ENCODE measurements around the gene KRT2. TPM values are rescaled to one million over a fixed set of nuclear protein-coding genes. Genes with fewer than 3 reads are reported as not detected.
A peak's percentile ranks its signal among the peaks of the same experiment; 100 is the strongest.
"Not testable (repeated sequence)": the region's sequence is repeated elsewhere in the genome, so short reads cannot be mapped to it uniquely, and the experiment has no call there.

Gene KRT2
- total RNA-seq, 1 donor from 2014 or later, result not detected

- no peak for DNase-seq
Observed at GRCh38 chr12:52684431-52684830, 32.4 kb upstream of the KRT2 start.

- no peak for DNase-seq
Observed at GRCh38 chr12:52683575-52684300, 31.7 kb upstream of the KRT2 start.

DNA sequence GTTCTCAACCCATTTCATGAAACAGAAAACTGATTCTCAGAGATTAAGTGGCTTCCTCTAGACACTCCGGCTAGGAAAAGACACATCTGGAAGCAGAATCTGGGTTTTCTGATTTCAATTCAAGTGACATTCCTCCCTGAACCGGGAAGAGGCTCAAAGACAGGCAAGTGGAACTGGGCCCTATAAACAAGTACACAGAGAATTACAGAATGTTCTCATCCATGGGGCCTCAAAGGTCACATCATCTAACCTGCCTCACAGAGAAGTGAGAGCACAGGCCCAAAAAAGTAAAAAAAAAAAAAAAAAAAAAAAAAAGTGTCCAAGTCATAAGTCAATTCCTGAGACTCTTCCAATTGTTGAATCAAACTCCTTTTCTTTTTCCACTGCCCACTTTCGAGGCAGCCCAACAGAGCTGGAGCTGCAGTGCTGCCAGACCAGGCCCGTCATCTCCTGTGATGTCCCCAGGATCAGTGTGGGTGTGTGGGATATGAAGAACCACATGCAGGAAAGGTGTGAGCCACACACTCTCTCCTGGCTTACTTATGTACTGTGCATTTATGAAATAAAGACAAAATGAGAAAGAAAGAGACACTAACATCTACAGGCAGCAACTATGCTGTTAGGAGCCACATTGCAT lies 31.0 kb upstream of the KRT2 start:
- no peak for DNase-seq

GRCh38 chr12:52682381-52682660 lies 30.3 kb upstream of the KRT2 start:
- DNase-seq, result no peak

- DNase-seq, result no peak
Observed at GRCh38 chr12:52681526-52682380, 29.7 kb upstream of the KRT2 start.

DNA sequence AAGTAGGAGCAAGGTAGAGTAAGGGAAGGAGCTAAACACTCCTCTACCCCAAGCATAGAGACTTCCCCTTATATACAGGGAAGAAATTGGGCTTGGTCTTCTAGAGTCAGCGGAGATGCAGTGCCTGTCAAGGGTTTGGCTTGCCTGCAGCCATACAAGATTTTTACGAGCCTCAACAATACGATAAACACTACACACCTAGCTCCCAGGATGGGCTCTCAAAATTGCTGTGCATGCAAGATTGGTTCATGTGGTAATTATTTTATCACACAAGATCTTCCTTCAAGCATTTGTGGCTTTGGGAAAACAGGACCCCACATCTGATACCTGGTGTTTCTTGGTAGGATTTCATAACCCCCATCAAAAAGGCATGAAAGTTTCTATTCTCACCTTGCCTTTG lies 28.4 kb upstream of the KRT2 start, which contains the start of gene KRT1:
Gene KRT1, minus strand, starts transcription at position 45 of the 400 bp plus-strand sequence. CDS start 59 bp downstream, outside the sequence.
- no peak for DNase-seq

- no peak for DNase-seq
Observed at GRCh38 chr12:52679875-52680274, 27.9 kb upstream of the KRT2 start.

DNA sequence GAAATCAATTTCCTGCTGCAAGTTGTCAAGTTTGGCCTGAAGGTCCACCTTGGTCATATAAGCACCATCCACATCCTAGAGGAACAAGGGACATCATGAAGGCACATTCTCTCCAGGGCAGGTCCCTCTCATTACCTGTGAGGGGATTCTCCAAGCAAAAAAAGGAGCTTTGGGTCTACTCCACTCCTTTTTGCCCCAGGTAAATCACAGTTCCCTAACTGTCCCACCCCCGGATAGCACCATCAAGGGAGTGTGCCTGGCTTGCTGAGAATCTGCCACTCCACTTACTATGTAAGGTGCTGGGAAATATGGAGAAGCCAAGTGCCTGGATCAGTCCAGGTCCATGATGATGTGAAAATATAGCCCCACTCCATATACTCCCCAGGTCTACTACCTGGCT lies 25.7 kb upstream of the KRT2 start:
- DNase-seq, result no peak

- DNase-seq, result no peak
Observed at GRCh38 chr12:52677126-52677525, 25.1 kb upstream of the KRT2 start.

DNA sequence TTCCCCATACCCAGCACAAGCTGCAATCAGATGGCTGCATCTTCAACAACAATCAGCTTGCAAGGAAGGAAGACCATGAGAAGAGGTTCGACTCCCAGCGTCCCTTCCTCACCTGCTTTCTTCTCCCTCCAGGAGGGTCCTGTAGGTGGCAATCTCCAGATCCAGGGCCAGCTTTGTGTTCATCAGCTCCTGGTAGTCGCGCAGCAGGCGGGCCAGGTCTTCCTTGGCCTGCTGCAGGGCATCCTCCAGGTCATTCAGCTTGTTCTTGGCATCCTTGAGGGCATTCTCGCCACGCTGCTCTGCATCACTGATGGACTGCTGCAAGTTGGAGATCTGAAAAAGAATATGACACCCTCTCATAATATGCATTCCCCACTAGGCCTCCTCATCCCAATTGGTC lies 24.2 kb upstream of the KRT2 start:
- no peak for DNase-seq

- no peak for DNase-seq
Observed at GRCh38 chr12:52675301-52675701, 23.3 kb upstream of the KRT2 start.

DNA sequence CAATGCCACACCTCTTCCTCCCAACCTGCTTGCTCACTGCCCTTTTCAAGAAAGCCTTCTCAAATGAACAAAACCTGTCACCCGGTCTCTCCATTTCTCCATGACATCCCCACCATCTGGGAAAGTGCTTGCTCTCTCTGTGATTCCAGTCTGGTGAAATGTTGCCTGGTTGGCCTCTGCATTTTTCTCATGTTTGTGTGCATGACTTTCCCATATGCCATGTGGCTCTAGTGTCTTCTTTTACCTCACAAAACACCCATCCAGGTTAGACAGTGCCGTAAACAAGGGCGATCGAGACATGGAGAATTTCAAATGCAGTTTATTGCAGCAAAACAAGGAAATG lies 22.4 kb upstream of the KRT2 start:
- DNase-seq, result no peak

GRCh38 chr12:52673713-52674432 lies 21.9 kb upstream of the KRT2 start:
- no peak for DNase-seq

GRCh38 chr12:52673217-52673616 lies 21.2 kb upstream of the KRT2 start:
- DNase-seq, result no peak

DNA sequence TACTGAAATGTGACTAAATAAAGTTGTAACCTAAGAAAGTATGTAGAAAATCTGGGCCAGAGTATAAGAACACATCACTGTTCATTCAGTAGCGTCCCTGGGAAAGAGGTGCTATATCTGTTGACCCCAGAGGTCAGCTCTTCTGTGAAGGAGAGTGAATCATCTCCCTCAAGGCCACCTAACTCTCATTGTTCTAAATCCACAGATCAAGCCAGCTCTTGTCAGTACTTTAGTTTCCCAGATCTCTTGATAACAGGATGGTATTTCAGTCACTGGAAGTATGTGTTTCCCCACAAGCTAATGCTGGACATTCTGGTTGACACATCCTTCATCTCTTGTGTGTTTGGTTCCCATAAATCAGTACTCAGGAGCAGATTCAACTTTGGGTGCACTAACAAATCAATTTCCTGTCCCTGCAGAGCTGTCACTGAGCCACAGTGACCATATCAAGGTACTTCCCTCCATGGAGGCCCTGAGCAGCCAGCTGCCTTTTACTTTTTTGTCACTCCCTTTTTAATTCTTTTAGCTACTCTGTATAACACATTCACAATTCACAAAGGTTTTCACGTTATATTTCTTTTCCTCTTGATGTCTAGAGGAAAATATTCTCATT lies 20.4 kb upstream of the KRT2 start:
- peak; percentile 3 for DNase-seq

DNA sequence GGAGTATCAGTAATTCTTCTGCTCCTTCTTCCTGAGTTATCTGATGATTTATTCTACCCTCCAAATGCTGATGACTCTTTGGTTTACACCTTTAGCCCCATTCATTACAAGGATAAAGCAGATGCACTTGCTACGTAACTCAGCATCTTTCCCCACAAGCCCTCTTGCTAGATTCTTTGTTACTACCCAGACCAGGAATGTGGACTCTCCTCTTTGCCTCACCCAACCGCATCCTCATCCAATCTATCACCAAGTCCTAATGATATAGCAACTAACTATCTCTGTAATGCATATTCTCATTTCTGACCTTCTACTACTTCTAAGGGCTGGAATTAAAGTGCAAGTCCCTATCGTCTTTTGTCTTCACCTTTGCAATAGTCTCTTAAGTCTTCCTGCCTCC lies 18.9 kb upstream of the KRT2 start:
- no peak for DNase-seq

DNA sequence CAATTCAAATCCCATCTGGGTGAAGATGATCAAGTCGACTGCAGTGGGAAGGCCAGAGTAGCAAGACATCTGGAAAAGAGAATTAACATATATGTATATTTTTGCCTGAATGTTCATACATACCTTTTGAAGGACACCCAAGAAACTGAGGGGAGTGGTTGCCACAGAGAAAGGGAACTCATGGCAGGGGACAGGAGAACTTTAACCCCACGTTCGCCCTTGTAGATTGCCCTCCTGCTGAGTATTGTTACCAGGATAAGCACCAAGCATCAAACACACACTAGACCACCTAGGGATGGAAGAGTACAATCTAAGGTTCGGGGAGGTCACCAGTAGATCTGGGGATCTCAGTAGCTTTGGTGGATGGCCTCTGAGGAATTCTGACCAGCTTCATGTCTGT lies 18.5 kb upstream of the KRT2 start:
- no peak for DNase-seq

GRCh38 chr12:52669941-52670340 lies 17.9 kb upstream of the KRT2 start:
- DNase-seq, result not testable (repeated sequence)

GRCh38 chr12:52669426-52669825 lies 17.4 kb upstream of the KRT2 start:
- no peak for DNase-seq

- DNase-seq, result no peak
Observed at GRCh38 chr12:52667931-52668330, 15.9 kb upstream of the KRT2 start.

- no peak for DNase-seq
Observed at GRCh38 chr12:52667509-52667908, 15.5 kb upstream of the KRT2 start.

GRCh38 chr12:52666471-52666870 lies 14.5 kb upstream of the KRT2 start:
- no peak for DNase-seq

DNA sequence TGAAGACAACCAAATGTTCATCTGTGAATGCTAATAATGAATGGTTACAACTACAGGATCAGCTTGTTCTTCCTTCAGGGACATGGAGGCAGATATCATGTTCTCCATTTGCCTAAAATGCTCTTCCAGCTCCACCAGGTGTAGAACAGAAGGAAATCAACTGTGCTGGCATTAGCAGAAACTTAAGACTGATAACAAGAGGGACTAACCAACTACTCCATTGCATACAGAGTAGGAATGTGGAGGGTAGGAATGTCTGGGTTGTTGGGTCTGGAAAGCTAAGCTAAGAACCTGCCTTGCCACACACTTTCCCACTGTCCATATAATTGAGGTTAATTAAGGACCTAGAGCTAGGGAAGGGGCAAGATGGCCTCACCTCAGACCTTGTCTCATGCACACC lies 11.4 kb upstream of the KRT2 start:
- DNase-seq, result no peak
